Caco-2 (cell line): ENCODE data around the gene ABI3BP. TPM values are rescaled to one million over a fixed set of nuclear protein-coding genes. Genes with fewer than 3 reads are reported as not detected.

Source experiments
- BruUV-seq: library from RNA; stranded (reverse); fragments of 400-500 nt; replicated peaks from 2 replicates; lab custom pipeline; 2021; lab: Mats Ljungman, UMichigan
- CTCF ChIA-PET: fragments of 300-600 bp; sonication (Branson Sonifier 250); formaldehyde crosslinking; loops from one replicate; lab custom pipeline; 2022; ENCODE audit warnings: antibody characterized with exemption; lab: Charles Lee
- POLR2A ChIA-PET: fragments of 300-600 bp; sonication (Branson Sonifier 250); formaldehyde crosslinking; loops from one replicate; lab custom pipeline; 2022; ENCODE audit warnings: antibody characterized with exemption; lab: Charles Lee
- DNase-seq, 2 experiments: peaks; one replicate each; pipeline versions ENCODE4 v3.0.0 to v3.0.0-alpha.2; 2020 to 2022
- H3K27me3 ChIP-seq: replicated peaks from 2 replicates; pipeline ENCODE4 v1.6.0; 2011; ENCODE audit warnings: low read length; ENCODE audit not compliant: control insufficient read depth, insufficient read depth
- H3K36me3 ChIP-seq: 2 replicates; pipeline ENCODE4 v1.5.1; 2011; ENCODE audit warnings: low read length; ENCODE audit not compliant: control insufficient read depth, insufficient read depth
- H3K4me1 ChIP-seq: fragments of 250-450 bp; sonication (Bioruptor Pico); 2 replicates; pipeline ENCODE4 v1.5.1; 2020; ENCODE audit warnings: mild to moderate bottlenecking
- H3K4me3 ChIP-seq: 2 replicates; pipeline ENCODE4 v1.5.1; 2011; ENCODE audit warnings: low read depth, mild to moderate bottlenecking, control low read depth, low read length
- H3K9me3 ChIP-seq: fragments of 250-450 bp; sonication (Bioruptor Pico); 2 replicates; pipeline ENCODE4 v1.5.1; 2020; ENCODE audit warnings: mild to moderate bottlenecking, moderate library complexity
- H3K27ac Mint-ChIP-seq: one replicate; pipeline ENCODE4 v1.8.0; 2022; ENCODE audit warnings: mixed read lengths; ENCODE audit not compliant: unreplicated experiment
- H3K27me3 Mint-ChIP-seq: one replicate; pipeline ENCODE4 v1.8.0; 2022; ENCODE audit warnings: mixed read lengths; ENCODE audit not compliant: insufficient read depth, unreplicated experiment
- H3K36me3 Mint-ChIP-seq: one replicate; pipeline ENCODE4 v1.8.0; 2022; ENCODE audit warnings: mild to moderate bottlenecking, mixed read lengths; ENCODE audit not compliant: insufficient read depth, unreplicated experiment
- H3K4me1 Mint-ChIP-seq: one replicate; pipeline ENCODE4 v1.8.0; 2022; ENCODE audit warnings: low read depth, mixed read lengths; ENCODE audit not compliant: unreplicated experiment
- H3K4me3 Mint-ChIP-seq: one replicate; pipeline ENCODE4 v1.8.0; 2022; ENCODE audit warnings: mild to moderate bottlenecking, moderate library complexity, mixed read lengths; ENCODE audit not compliant: unreplicated experiment
- H3K9me3 Mint-ChIP-seq: one replicate; pipeline ENCODE4 v1.8.0; 2022; ENCODE audit warnings: mixed read lengths; ENCODE audit not compliant: unreplicated experiment
- intact Hi-C: fragments of 100-400 bp; cut with micrococcal nuclease; formaldehyde crosslinking; loops from one replicate; pipeline ENCODE4 v1.10.0; 2022; ENCODE audit not compliant: unreplicated experiment
- total RNA-seq: library from RNA; stranded (reverse); gene quantifications from 2 replicates; pipeline ENCODE4 v1.2.3, GENCODE V29; 2022
- TF ChIP-seq, protein P1 (sequence below), 2 experiments: fragments of 200-600 bp in 1 of 2; IDR thresholded peaks; 1 replicate in 1 of 2; 2 replicates in 1 of 2; pipeline versions ENCODE4 v1.5.1 to v1.8.0; 2011 to 2022; ENCODE audit warnings: antibody characterized with exemption in 1 of 2, control low read depth in 1 of 2, inconsistent platforms in 1 of 2, low read depth in 1 of 2, low read length in 1 of 2, mild to moderate bottlenecking in 1 of 2, moderate library complexity in 1 of 2; ENCODE audit not compliant: insufficient read depth in 1 of 2, severe bottlenecking in 1 of 2, unreplicated experiment in 1 of 2

The ABI3BP gene
- total RNA-seq, 1 experiment from 2014 or later = not detected

DNA sequence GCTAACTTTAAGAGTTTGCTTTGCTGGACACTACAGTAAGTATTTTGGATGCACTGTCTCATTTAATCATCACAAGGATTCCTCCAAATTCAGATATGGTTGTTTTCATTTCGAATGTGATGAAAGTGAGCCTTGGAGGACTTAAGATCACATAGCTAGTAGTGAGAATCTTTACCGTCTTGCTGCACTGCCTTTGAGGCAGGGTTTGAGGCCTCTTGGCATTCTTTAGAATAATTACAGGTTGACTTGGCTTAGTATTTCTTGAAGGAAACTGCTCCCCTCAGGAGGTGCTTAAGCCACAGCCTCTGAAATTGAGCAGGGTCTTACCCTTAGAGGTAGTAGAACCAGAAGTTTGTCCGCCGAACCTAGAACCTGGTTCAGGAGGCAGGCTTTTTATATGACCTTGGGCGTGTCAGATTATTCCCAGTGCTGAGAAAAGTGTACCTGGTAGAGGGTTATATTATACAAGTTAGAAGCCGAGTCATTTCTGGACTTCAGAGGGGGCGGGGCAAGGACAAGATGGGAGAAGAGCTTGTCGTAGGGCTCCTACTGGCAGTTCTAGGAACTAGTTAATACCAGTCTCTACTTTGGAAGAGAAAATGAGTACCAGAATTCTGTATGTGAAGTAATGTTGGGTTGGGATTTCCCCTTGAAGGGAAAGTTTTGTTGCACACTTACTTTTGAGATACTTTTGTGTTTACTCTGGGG, 282.8 kb downstream of the ABI3BP start:
- Mint-ChIP-seq H3K36me3 (peaks cover 67% of the 10 kb centered on the region), H3K4me3 (peak overlapping the region; percentile 80), H3K9me3 (peaks cover 10% of the 10 kb centered on the region), H3K27me3 (peaks cover 3% of the 10 kb centered on the region), H3K27ac (peak overlapping the region; percentile 98), H3K4me1 (peaks cover 31% of the 10 kb centered on the region)
- H3K4me3 ChIP-seq = peak overlapping the region; percentile 88
- H3K4me1 ChIP-seq = peaks cover 21% of the 10 kb centered on the region
- no peaks in the 10 kb centered on the region for H3K27me3 ChIP-seq
- CTCF ChIA-PET = interaction anchor here (1.2 to 2.9 kb wide), 3 partner anchors 76 to 247 kb away, joined by 4 to 20 read pairs (median 16); no protein-coding TSS in a partner anchor
- intact Hi-C loops = loop anchor here (1.0 to 5.0 kb wide), 2 partner anchors 107 to 393 kb away; no protein-coding TSS in a partner anchor
- POLR2A ChIA-PET = no interaction called here
- BruUV-seq = TSS peak; percentile 16
- peak; percentile 69 to 73 for DNase-seq
- no peaks in the 10 kb centered on the region for H3K9me3 ChIP-seq
- TF ChIP-seq, protein P1, sequence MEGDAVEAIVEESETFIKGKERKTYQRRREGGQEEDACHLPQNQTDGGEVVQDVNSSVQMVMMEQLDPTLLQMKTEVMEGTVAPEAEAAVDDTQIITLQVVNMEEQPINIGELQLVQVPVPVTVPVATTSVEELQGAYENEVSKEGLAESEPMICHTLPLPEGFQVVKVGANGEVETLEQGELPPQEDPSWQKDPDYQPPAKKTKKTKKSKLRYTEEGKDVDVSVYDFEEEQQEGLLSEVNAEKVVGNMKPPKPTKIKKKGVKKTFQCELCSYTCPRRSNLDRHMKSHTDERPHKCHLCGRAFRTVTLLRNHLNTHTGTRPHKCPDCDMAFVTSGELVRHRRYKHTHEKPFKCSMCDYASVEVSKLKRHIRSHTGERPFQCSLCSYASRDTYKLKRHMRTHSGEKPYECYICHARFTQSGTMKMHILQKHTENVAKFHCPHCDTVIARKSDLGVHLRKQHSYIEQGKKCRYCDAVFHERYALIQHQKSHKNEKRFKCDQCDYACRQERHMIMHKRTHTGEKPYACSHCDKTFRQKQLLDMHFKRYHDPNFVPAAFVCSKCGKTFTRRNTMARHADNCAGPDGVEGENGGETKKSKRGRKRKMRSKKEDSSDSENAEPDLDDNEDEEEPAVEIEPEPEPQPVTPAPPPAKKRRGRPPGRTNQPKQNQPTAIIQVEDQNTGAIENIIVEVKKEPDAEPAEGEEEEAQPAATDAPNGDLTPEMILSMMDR (IDR thresholded peaks at IDR 0.05; ENCODE audit: insufficient read depth in 1 of 2, low read depth in 1 of 2, low read length in 1 of 2, severe bottlenecking in 1 of 2, unreplicated experiment in 1 of 2) = peak in 1 of 2 experiments; percentile 34
- H3K36me3 ChIP-seq = peaks cover 1% of the 10 kb centered on the region; the same call in 1 of the 2 replicates

DNA sequence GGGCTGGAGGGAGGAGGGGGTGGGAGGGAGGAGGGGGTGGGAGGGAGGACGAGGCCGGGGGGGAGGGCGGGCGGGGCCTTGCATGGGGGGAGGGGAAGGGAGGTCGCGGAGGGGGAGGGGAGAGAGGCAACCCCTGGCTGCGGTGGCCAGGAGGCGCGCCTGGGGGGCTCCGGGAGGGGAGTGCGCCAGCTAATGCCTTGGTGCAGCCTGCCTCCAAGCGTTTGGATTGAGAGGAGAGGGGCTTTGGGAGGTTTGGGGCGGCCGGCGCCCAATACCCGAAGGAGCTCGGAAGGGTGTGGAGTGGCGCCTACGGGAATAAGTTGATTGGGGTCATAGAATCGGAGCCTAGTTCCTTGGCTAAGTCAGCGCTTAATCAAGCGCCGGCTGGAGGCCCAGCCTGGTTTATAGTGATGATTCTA, 283.4 kb downstream of the ABI3BP start:
- H3K4me3 ChIP-seq = peak overlapping the region; percentile 88
- ChIA-PET CTCF (interaction anchor here (1.2 to 2.9 kb wide), 3 partner anchors 75 to 247 kb away, joined by 4 to 20 read pairs (median 16); no protein-coding TSS in a partner anchor), POLR2A (no interaction called here)
- TF ChIP-seq, protein P1 (IDR thresholded peaks at IDR 0.05; ENCODE audit: insufficient read depth in 1 of 2, low read depth in 1 of 2, low read length in 1 of 2, severe bottlenecking in 1 of 2, unreplicated experiment in 1 of 2) = no peak
- Mint-ChIP-seq H3K27me3 (peaks cover 4% of the 10 kb centered on the region), H3K9me3 (peaks cover 10% of the 10 kb centered on the region), H3K36me3 (peaks cover 61% of the 10 kb centered on the region), H3K27ac (peak overlapping the region; percentile 98), H3K4me1 (peaks cover 31% of the 10 kb centered on the region), H3K4me3 (peak overlapping the region; percentile 80)
- H3K36me3 ChIP-seq = peaks cover 1% of the 10 kb centered on the region; the same call in 1 of the 2 replicates
- BruUV-seq = no TSS peak
- H3K9me3 ChIP-seq = no peaks in the 10 kb centered on the region
- DNase-seq = peak; percentile 54 to 59
- H3K4me1 ChIP-seq = peaks cover 21% of the 10 kb centered on the region
- intact Hi-C loops = loop anchor here (1.0 to 5.0 kb wide), 4 partner anchors 75 to 393 kb away; no protein-coding TSS in a partner anchor
- no peaks in the 10 kb centered on the region for H3K27me3 ChIP-seq
